HG03457 (cell line): ENCODE data around the gene PDS5A.
"Not testable (repeated sequence)": the region's sequence is repeated elsewhere in the genome, so short reads cannot be mapped to it uniquely, and the experiment has no call there.

Experiments used
- ATAC-seq: cut with Tn5 transposase; IDR thresholded peaks from one replicate; pipeline ENCODE4 v1.9.1; 2021; ENCODE audit warnings: moderate number of reproducible peaks; ENCODE audit not compliant: unreplicated experiment

Gene PDS5A

GRCh38 chr4:39905019-39905418 is 72.7 kb downstream of the PDS5A start:
- ATAC-seq = not testable (repeated sequence)

GRCh38 chr4:39900966-39901365 is 76.7 kb downstream of the PDS5A start:
- no peak for ATAC-seq

GRCh38 chr4:39899291-39899690 is 78.4 kb downstream of the PDS5A start:
- ATAC-seq = no peak

GRCh38 chr4:39898015-39898414 is 79.7 kb downstream of the PDS5A start:
- ATAC-seq = no peak

GRCh38 chr4:39893693-39894072 is 84.0 kb downstream of the PDS5A start:
- no peak for ATAC-seq

GRCh38 chr4:39892988-39893692 is 84.6 kb downstream of the PDS5A start:
- no peak for ATAC-seq

- ATAC-seq = no peak
Measured at GRCh38 chr4:39889226-39889625, 88.5 kb downstream of the PDS5A start.

- no peak for ATAC-seq
Measured at GRCh38 chr4:39888541-39888940, 89.2 kb downstream of the PDS5A start.

GRCh38 chr4:39883646-39884045 is 94.1 kb downstream of the PDS5A start:
- ATAC-seq = no peak

GRCh38 chr4:39881789-39882188 is 95.9 kb downstream of the PDS5A start:
- no peak for ATAC-seq

GRCh38 chr4:39877971-39878370 is 99.7 kb downstream of the PDS5A start:
- no peak for ATAC-seq

GRCh38 chr4:39873823-39874222 is 103.9 kb downstream of the PDS5A start:
- ATAC-seq = no peak

- no peak for ATAC-seq
Measured at GRCh38 chr4:39865280-39865679, 112.4 kb downstream of the PDS5A start.

- no peak for ATAC-seq
Measured at GRCh38 chr4:39864391-39864790, 113.3 kb downstream of the PDS5A start.

- no peak for ATAC-seq
Measured at GRCh38 chr4:39860804-39861203, 116.9 kb downstream of the PDS5A start.

- ATAC-seq = no peak
Measured at GRCh38 chr4:39855909-39856512, 121.7 kb downstream of the PDS5A start.

GRCh38 chr4:39852636-39853035 is 125.1 kb downstream of the PDS5A start:
- no peak for ATAC-seq

- ATAC-seq = no peak
Measured at GRCh38 chr4:39850727-39851126, 127.0 kb downstream of the PDS5A start.

- no peak for ATAC-seq
Measured at GRCh38 chr4:39846705-39847104, 131.0 kb downstream of the PDS5A start.

GRCh38 chr4:39846120-39846519 is 131.6 kb downstream of the PDS5A start:
- ATAC-seq = no peak

GRCh38 chr4:39841894-39842293 is 135.8 kb downstream of the PDS5A start:
- no peak for ATAC-seq

GRCh38 chr4:39840516-39840915 is 137.2 kb downstream of the PDS5A start:
- not testable (repeated sequence) for ATAC-seq

GRCh38 chr4:39840027-39840426 is 137.7 kb downstream of the PDS5A start:
- no peak for ATAC-seq
